ENCODE results near the gene ARL3.

DNA sequence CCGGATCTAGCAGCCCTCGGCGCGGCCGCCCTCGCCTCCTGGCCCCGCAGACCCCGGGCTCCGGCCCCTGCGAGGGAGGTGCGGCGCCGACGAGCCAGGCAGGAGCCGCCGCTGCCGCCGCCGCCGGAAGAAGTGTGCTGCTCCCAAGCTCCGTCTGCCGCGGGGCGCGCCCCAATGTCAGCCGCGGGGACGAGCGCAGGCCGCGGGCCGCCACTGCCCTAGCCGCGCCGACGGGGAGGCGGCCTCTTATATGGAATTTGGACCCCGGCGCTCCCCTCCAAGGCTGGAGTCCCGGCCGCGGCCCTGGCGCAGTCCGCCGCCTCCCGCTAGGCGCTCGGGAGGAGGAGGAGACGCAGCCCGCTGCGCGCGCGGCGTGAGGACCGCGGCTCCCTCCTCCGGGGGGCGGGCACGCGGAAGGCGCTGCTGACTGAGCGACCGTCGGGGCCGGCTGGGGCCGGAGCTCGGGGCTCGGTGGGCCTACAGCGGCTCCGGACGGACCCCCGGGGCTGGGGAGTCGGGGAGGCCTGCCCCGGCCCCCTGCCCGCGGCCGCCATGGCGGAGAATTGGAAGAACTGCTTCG lies 70.0 kb downstream of the ARL3 start, which contains the start of gene TRIM8:
- TF ChIP-seq, protein P1, sequence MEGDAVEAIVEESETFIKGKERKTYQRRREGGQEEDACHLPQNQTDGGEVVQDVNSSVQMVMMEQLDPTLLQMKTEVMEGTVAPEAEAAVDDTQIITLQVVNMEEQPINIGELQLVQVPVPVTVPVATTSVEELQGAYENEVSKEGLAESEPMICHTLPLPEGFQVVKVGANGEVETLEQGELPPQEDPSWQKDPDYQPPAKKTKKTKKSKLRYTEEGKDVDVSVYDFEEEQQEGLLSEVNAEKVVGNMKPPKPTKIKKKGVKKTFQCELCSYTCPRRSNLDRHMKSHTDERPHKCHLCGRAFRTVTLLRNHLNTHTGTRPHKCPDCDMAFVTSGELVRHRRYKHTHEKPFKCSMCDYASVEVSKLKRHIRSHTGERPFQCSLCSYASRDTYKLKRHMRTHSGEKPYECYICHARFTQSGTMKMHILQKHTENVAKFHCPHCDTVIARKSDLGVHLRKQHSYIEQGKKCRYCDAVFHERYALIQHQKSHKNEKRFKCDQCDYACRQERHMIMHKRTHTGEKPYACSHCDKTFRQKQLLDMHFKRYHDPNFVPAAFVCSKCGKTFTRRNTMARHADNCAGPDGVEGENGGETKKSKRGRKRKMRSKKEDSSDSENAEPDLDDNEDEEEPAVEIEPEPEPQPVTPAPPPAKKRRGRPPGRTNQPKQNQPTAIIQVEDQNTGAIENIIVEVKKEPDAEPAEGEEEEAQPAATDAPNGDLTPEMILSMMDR (IDR thresholded peaks at IDR 0.05; ENCODE audit: insufficient read depth, low read length, poor library complexity, severe bottlenecking) = no peak
- no peak for TF ChIP-seq EZH2phosphoT487 (conservative IDR thresholded peaks at IDR 0.05; ENCODE audit: low read length)

Data from SU-DHL-6 (cell line).